Measurements from ENCODE around the gene LRP10. TPM values are rescaled to one million over a fixed set of nuclear protein-coding genes. Genes with fewer than 3 reads are reported as not detected.
A peak's percentile ranks its signal among the peaks of the same experiment; 100 is the strongest.

LRP10 gene
- total and polyA plus RNA-seq, 2 experiments from 2014 or later, result 40.8 to 62.7 TPM

- peak; percentile 91 to 92 for DNase-seq (ENCODE audit: low read depth in 1 of 2, low spot score in 1 of 2)
- TF ChIP-seq CTCF (IDR thresholded peaks at IDR 0.05; ENCODE audit: low read depth, low read length), result no peak
- H3K27me3 ChIP-seq, result no peaks in the 10 kb centered on the region
- no peaks in the 10 kb centered on the region for H3K4me1 ChIP-seq (ENCODE audit: low read depth)
- peak within 1 kb of the TSS; percentile 71 for H3K4me3 ChIP-seq
- peaks cover 12% of the 10 kb centered on the region for H3K36me3 ChIP-seq
- no peaks in the 10 kb centered on the region for H3K9me3 ChIP-seq (ENCODE audit: low read depth)
- H3K27ac ChIP-seq, result peak within 1 kb of the TSS; percentile 67
Measured at GRCh38 chr14:22829661-22830442, 41.7 kb upstream of the LRP10 start, which contains the start of gene MRPL52. MRPL52 (plus strand) TSS chr14:22829887; CDS start chr14:22829913, 26 bp downstream.

GRCh38 chr14:22830443-22831010 is 41.0 kb upstream of the LRP10 start:
- DNase-seq (ENCODE audit: low read depth in 1 of 2, low spot score in 1 of 2), result no peak
- peaks cover 12% of the 10 kb centered on the region for H3K36me3 ChIP-seq
- H3K27me3 ChIP-seq, result no peaks in the 10 kb centered on the region
- no peak for TF ChIP-seq CTCF (IDR thresholded peaks at IDR 0.05; ENCODE audit: low read depth, low read length)
- H3K4me1 ChIP-seq (ENCODE audit: low read depth), result no peaks in the 10 kb centered on the region
- no peak overlapping the region for H3K27ac ChIP-seq
- H3K9me3 ChIP-seq (ENCODE audit: low read depth), result no peaks in the 10 kb centered on the region
- peak overlapping the region; percentile 71 for H3K4me3 ChIP-seq

GRCh38 chr14:22835505-22835904 is 36.0 kb upstream of the LRP10 start:
- no peak for DNase-seq (ENCODE audit: low read depth in 1 of 2, low spot score in 1 of 2)
- H3K4me3 ChIP-seq, result no peak overlapping the region
- no peak overlapping the region for H3K27ac ChIP-seq
- no peaks in the 10 kb centered on the region for H3K9me3 ChIP-seq (ENCODE audit: low read depth)
- H3K4me1 ChIP-seq (ENCODE audit: low read depth), result peaks cover 5% of the 10 kb centered on the region
- peaks cover 12% of the 10 kb centered on the region for H3K36me3 ChIP-seq
- H3K27me3 ChIP-seq, result no peaks in the 10 kb centered on the region
- no peak for TF ChIP-seq CTCF (IDR thresholded peaks at IDR 0.05; ENCODE audit: low read depth, low read length)

- no peak within 1 kb of the TSS for H3K27ac ChIP-seq
- peaks cover 11% of the 10 kb centered on the region for H3K4me1 ChIP-seq (ENCODE audit: low read depth)
- peaks cover 12% of the 10 kb centered on the region for H3K36me3 ChIP-seq
- no peaks in the 10 kb centered on the region for H3K27me3 ChIP-seq
- peak within 1 kb of the TSS; percentile 60 for H3K4me3 ChIP-seq
- H3K9me3 ChIP-seq (ENCODE audit: low read depth), result no peaks in the 10 kb centered on the region
- TF ChIP-seq CTCF (IDR thresholded peaks at IDR 0.05; ENCODE audit: low read depth, low read length), result peak; percentile 67
- peak in 1 of 2 donors; percentile 95 for DNase-seq (ENCODE audit: low read depth in 1 of 2, low spot score in 1 of 2)
Measured at GRCh38 chr14:22836301-22837113, 35.0 kb upstream of the LRP10 start, which contains the start of gene MMP14. MMP14 (plus strand) TSS chr14:22836585; CDS start chr14:22836818, 233 bp downstream.

GRCh38 chr14:22837114-22837749 is 34.3 kb upstream of the LRP10 start:
- Histone ChIP-seq H3K9me3 (ENCODE audit: low read depth) (no peaks in the 10 kb centered on the region), H3K4me3 (peak overlapping the region; percentile 60), H3K36me3 (peaks cover 12% of the 10 kb centered on the region), H3K27ac (no peak overlapping the region), H3K4me1 (ENCODE audit: low read depth) (peaks cover 11% of the 10 kb centered on the region), H3K27me3 (no peaks in the 10 kb centered on the region)
- peak; percentile 5 for TF ChIP-seq CTCF (IDR thresholded peaks at IDR 0.05; ENCODE audit: low read depth, low read length)
- peak; percentile 64 to 70 for DNase-seq (ENCODE audit: low read depth in 1 of 2, low spot score in 1 of 2)

All from cardiac muscle cell (in vitro differentiated cells and primary cell).